ENCODE data around the gene SH3RF3. TPM values are rescaled to one million over a fixed set of nuclear protein-coding genes. Genes with fewer than 3 reads are reported as not detected.

SH3RF3 gene
- total RNA-seq, 1 donor from 2014 or later = 0.47 TPM

DNA sequence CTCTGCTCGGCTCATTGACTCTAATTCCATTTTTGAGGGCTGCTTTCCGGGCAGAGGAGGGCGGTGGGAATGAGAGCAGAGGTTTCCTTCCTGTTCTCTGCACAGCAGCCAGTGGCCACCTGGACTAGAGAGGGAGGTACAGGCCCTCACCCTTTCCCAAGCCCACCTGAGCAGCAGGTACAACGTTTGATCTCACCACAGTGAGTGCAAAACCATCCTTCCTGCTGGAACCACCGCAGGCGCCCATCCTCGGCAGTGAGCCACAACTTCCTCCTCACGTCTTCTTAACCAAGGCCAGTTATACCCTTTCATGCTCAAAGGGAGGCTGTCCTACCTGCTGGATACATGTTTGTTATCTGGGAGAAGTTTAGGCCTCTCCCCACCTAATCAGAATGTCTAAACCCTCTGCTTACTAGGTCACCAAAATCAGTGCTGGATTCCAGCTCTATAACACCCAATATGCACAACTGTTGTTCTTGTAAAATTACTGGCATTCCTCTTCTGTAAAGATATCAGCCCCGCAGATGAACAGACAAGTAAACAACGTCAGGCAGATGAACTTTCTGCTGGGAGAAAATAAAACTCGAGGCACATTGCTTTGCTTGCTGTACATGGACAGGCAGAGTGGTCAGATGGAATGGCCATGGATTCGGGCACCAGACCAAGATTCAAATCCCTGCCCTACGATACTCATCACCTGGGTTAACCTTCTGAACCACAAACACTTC, 191.4 kb downstream of the SH3RF3 start:
- H3K27ac Mint-ChIP-seq = no peak overlapping the region
- no peaks in the 10 kb centered on the region for H3K36me3 Mint-ChIP-seq (ENCODE audit: low read depth)
- no peak for DNase-seq
- intact Hi-C loops (cut with micrococcal nuclease) = loop anchor here (5.0 kb wide), 1 partner anchor 47 kb away; no protein-coding TSS in a partner anchor
- H3K4me1 Mint-ChIP-seq = peaks cover 15% of the 10 kb centered on the region
- no peak overlapping the region for H3K4me3 Mint-ChIP-seq
- peaks cover 34% of the 10 kb centered on the region for H3K27me3 Mint-ChIP-seq
- no peaks in the 10 kb centered on the region for H3K9me3 Mint-ChIP-seq

DNA sequence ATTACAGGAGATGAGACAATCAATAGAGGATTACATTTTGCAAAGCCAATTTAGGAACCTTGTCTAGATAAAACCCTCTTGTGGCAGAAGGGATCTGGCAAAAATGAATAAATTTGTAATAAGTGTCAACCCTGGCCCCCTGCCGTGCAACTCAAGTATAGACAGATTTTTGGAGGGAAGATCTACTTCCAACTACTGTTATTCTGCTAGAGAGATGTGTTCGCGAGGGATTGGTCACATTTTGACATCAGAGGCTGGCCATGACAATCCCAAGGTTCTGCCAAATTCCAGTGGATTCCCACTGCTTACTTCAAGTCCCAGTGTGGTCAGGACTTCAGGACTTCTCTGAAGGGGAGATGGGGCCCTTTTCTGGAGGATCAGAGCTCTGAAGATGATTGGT, 192.6 kb downstream of the SH3RF3 start:
- Mint-ChIP-seq H3K4me1 (peaks cover 11% of the 10 kb centered on the region), H3K4me3 (no peak overlapping the region), H3K36me3 (ENCODE audit: low read depth) (no peaks in the 10 kb centered on the region), H3K27ac (no peak overlapping the region), H3K9me3 (no peaks in the 10 kb centered on the region), H3K27me3 (peaks cover 35% of the 10 kb centered on the region)
- intact Hi-C loops (cut with micrococcal nuclease) = loop anchor here (5.0 kb wide), 1 partner anchor 46 kb away; no protein-coding TSS in a partner anchor
- no peak for DNase-seq

GRCh38 chr2:109322111-109322510, 193.1 kb downstream of the SH3RF3 start:
- Mint-ChIP-seq H3K27me3 (peaks cover 39% of the 10 kb centered on the region), H3K36me3 (ENCODE audit: low read depth) (no peaks in the 10 kb centered on the region), H3K4me3 (no peak overlapping the region), H3K27ac (no peak overlapping the region), H3K4me1 (peaks cover 11% of the 10 kb centered on the region), H3K9me3 (no peaks in the 10 kb centered on the region)
- DNase-seq = no peak
- intact Hi-C loops (cut with micrococcal nuclease) = loop anchor here (5.0 kb wide), 1 partner anchor 45 kb away; no protein-coding TSS in a partner anchor

GRCh38 chr2:109322641-109323040, 193.6 kb downstream of the SH3RF3 start:
- no peak for DNase-seq
- peaks cover 11% of the 10 kb centered on the region for H3K4me1 Mint-ChIP-seq
- no peaks in the 10 kb centered on the region for H3K36me3 Mint-ChIP-seq (ENCODE audit: low read depth)
- intact Hi-C loops (cut with micrococcal nuclease) = loop anchor here (5.0 kb wide), 1 partner anchor 45 kb away; no protein-coding TSS in a partner anchor
- H3K27ac Mint-ChIP-seq = no peak overlapping the region
- no peak overlapping the region for H3K4me3 Mint-ChIP-seq
- no peaks in the 10 kb centered on the region for H3K9me3 Mint-ChIP-seq
- peaks cover 40% of the 10 kb centered on the region for H3K27me3 Mint-ChIP-seq

DNA sequence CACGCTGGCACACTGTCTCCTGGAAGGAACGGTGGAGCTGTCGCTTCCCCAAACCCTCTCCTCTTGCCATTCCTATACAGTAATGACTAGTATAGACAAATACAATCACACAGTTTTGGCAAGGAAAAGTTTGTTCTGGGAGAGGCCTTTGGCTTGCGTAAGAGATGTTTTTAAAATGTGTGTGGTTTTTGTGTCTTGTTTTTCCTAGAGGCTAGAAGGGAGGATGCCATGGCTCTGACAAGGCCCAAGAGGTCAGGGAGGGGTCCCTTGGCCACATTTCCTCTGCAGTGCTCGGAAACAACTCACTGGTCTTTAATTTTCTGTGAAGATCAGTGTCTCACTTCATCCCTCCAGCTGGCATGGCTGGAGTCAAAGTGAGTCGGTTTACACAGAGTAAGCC, 195.9 kb downstream of the SH3RF3 start:
- peaks cover 38% of the 10 kb centered on the region for H3K27me3 Mint-ChIP-seq
- H3K9me3 Mint-ChIP-seq = no peaks in the 10 kb centered on the region
- no peak overlapping the region for H3K4me3 Mint-ChIP-seq
- DNase-seq = no peak
- peaks cover 7% of the 10 kb centered on the region for H3K4me1 Mint-ChIP-seq
- H3K36me3 Mint-ChIP-seq (ENCODE audit: low read depth) = no peaks in the 10 kb centered on the region
- intact Hi-C loops (cut with micrococcal nuclease) = loop anchor here (5.0 kb wide), 1 partner anchor 42 kb away; no protein-coding TSS in a partner anchor
- H3K27ac Mint-ChIP-seq = no peak overlapping the region

GRCh38 chr2:109325570-109325969, 196.6 kb downstream of the SH3RF3 start:
- no peaks in the 10 kb centered on the region for H3K9me3 Mint-ChIP-seq
- H3K4me3 Mint-ChIP-seq = no peak overlapping the region
- intact Hi-C loops (cut with micrococcal nuclease) = no loop called here
- no peak for DNase-seq
- H3K27me3 Mint-ChIP-seq = peaks cover 42% of the 10 kb centered on the region
- no peaks in the 10 kb centered on the region for H3K36me3 Mint-ChIP-seq (ENCODE audit: low read depth)
- peaks cover under 1% of the 10 kb centered on the region for H3K4me1 Mint-ChIP-seq
- H3K27ac Mint-ChIP-seq = no peak overlapping the region

GRCh38 chr2:109326306-109326705, 197.3 kb downstream of the SH3RF3 start:
- no peak overlapping the region for H3K27ac Mint-ChIP-seq
- no peak overlapping the region for H3K4me3 Mint-ChIP-seq
- no peaks in the 10 kb centered on the region for H3K9me3 Mint-ChIP-seq
- no peak for DNase-seq
- H3K36me3 Mint-ChIP-seq (ENCODE audit: low read depth) = no peaks in the 10 kb centered on the region
- intact Hi-C loops (cut with micrococcal nuclease) = no loop called here
- H3K4me1 Mint-ChIP-seq = no peaks in the 10 kb centered on the region
- H3K27me3 Mint-ChIP-seq = peaks cover 39% of the 10 kb centered on the region

DNA sequence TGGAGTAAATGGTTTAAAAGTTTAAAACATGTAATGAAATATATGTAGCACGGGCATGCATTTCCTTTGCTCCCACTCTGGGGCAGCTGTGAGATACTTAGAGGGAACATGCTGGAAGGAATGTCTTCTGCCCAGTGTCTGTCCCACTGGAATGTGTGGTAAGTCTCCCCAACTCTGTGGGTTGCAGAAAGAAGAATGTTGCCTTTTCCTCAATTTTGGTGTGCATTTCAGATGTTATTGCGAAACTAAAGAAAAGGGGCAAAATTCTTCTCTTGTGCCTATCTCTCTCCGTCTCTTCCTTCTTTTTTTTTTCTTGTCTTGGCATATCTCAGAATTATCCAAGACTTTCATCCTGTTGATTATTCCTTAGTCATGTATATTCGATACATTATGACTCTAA, 201.1 kb downstream of the SH3RF3 start:
- H3K27me3 Mint-ChIP-seq = peaks cover 29% of the 10 kb centered on the region

DNA sequence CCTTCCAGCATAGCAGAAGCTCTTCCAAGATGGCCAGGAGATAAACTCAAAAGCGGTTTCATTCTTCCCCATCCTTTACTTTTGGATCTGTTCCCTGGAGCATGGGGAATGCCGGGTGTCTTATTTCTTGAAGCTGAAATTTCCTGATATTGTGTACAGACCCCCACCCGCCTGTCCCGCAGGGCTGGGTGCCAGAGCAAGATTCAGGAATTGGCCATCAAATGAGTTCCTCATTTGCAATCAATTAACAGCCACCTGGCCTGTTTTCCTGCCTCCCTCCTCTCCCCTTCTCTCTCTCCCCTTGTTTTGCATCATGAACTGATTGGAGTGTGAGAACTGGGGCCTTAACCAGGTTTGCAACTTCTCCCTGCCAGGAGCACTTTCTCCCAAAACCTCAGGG, 202.1 kb downstream of the SH3RF3 start:
- Mint-ChIP-seq H3K27ac (no peak overlapping the region), H3K4me1 (peaks cover 26% of the 10 kb centered on the region), H3K27me3 (peaks cover 31% of the 10 kb centered on the region), H3K4me3 (no peak overlapping the region), H3K36me3 (ENCODE audit: low read depth) (no peaks in the 10 kb centered on the region), H3K9me3 (no peaks in the 10 kb centered on the region)
- DNase-seq = no peak
- intact Hi-C loops (cut with micrococcal nuclease) = loop anchor here (5.0 kb wide), 1 partner anchor 204 kb away; the partner anchor contains the start of gene SH3RF3

More for the DNA sequence above, 201.1 kb downstream of the SH3RF3 start:
- intact Hi-C loops (cut with micrococcal nuclease) = loop anchor here (5.0 kb wide), 1 partner anchor 203 kb away; the partner anchor contains the start of gene SH3RF3
- Mint-ChIP-seq H3K27ac (no peak overlapping the region), H3K36me3 (ENCODE audit: low read depth) (no peaks in the 10 kb centered on the region), H3K9me3 (no peaks in the 10 kb centered on the region), H3K4me1 (peaks cover 17% of the 10 kb centered on the region), H3K4me3 (no peak overlapping the region)
- no peak for DNase-seq

GRCh38 chr2:109331896-109332848, 203.2 kb downstream of the SH3RF3 start:
- H3K4me1 Mint-ChIP-seq = peaks cover 31% of the 10 kb centered on the region
- peak overlapping the region; percentile 83 for H3K4me3 Mint-ChIP-seq
- no peaks in the 10 kb centered on the region for H3K9me3 Mint-ChIP-seq
- H3K36me3 Mint-ChIP-seq (ENCODE audit: low read depth) = no peaks in the 10 kb centered on the region
- intact Hi-C loops (cut with micrococcal nuclease) = loop anchor here (1.0 to 5.0 kb wide), 2 partner anchors 114 to 205 kb away; partner anchors contain the start of gene SH3RF3
- peak overlapping the region; percentile 26 for H3K27ac Mint-ChIP-seq
- peak; percentile 75 for DNase-seq
- H3K27me3 Mint-ChIP-seq = peaks cover 28% of the 10 kb centered on the region

DNA sequence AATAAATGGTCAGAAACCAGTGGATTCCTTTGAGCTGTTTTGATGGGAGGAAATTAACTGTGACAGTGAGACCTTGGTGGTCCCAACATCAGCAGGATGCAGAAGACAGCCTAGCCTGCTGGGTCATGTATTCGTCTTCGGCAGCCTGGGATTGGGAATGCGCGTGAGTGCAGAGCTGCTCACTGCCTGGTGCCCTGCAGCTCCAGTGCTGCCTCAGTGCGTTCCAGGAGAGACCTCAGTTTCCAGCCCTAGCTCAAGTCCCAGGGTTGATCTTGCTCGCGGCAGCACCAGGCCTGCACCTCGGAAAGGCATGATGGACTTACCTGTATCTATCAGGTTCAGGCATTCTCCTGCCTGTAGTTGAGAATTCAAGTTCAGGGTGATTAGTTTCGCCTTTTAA, 203.9 kb downstream of the SH3RF3 start:
- Mint-ChIP-seq H3K9me3 (no peaks in the 10 kb centered on the region), H3K4me1 (peaks cover 32% of the 10 kb centered on the region), H3K4me3 (peak overlapping the region; percentile 83), H3K27ac (no peak overlapping the region), H3K27me3 (peaks cover 25% of the 10 kb centered on the region), H3K36me3 (ENCODE audit: low read depth) (no peaks in the 10 kb centered on the region)
- DNase-seq = no peak
- intact Hi-C loops (cut with micrococcal nuclease) = loop anchor here (1.0 to 5.0 kb wide), 2 partner anchors 115 to 206 kb away; partner anchors contain the start of gene SH3RF3

DNA sequence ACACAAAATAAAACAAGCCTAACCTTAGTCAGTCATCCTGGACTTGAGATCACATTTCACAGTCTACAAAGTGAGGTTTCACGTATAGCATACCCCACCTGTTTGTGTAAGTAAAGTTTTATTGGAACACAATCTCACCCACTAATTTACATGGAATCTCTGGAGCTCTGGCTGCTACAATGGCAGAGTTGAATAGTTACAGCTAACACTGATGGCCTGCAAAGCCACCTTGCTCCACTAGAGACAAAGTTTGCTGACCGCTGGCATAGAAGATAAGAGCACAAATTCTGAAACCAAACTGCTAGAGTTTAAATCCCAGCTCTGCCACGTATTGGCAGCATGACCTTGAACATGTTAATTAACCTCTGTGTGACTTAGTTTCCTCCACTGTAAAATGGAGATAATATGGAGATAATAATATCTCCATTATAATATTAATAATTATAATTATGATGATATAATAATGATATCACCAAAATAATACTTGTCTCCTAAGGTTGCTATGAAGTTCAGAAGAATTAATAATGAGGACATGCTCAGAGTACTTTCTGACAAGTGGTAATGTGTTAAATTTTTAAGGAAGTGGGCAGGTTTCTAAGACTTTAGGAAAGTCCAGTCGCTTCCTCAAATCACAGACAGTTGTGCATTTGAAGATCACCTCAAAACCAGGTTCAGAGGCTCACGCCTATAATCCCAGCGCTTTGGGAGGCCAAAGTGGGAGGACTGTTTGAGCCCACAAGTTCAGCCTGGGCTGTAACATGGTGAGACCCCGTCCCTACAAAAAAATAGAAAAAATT, 204.6 kb downstream of the SH3RF3 start:
- Mint-ChIP-seq H3K36me3 (ENCODE audit: low read depth) (no peaks in the 10 kb centered on the region), H3K4me1 (peaks cover 32% of the 10 kb centered on the region), H3K27ac (no peak overlapping the region), H3K27me3 (peaks cover 24% of the 10 kb centered on the region), H3K9me3 (no peaks in the 10 kb centered on the region), H3K4me3 (no peak overlapping the region)
- no peak for DNase-seq
- intact Hi-C loops (cut with micrococcal nuclease) = loop anchor here (5.0 kb wide), 1 partner anchor 206 kb away; the partner anchor contains the start of gene SH3RF3

DNA sequence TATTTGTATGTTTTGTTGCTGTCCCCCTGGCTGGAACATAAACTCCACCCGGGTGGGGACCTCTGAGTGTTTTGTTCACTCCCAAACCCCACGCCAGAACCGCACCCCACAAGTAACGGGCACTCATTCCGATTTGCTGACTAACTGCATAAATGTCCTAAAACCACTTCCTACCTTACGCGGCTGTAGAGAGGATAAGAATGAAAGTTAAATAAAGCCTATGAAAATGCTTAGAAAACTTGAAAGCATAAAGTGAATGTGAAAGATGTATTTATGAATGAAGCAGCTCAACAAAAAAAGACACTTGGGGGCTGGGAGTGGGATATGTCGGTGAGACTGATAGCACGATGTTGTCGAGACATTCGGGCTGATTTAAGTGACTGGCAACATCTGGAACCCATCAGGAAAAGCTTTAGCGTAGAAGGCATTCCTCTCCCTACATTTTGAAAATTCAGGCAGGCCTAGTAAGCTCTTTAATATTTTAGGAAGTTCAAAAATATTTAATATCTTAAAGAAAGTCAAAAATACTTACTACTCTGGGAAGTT, 206.7 kb downstream of the SH3RF3 start:
- peak; percentile 75 for DNase-seq
- no peaks in the 10 kb centered on the region for H3K36me3 Mint-ChIP-seq (ENCODE audit: low read depth)
- intact Hi-C loops (cut with micrococcal nuclease) = no loop called here
- H3K4me1 Mint-ChIP-seq = peaks cover 32% of the 10 kb centered on the region
- H3K27ac Mint-ChIP-seq = peak overlapping the region; percentile 25
- H3K9me3 Mint-ChIP-seq = no peaks in the 10 kb centered on the region
- peaks cover 20% of the 10 kb centered on the region for H3K27me3 Mint-ChIP-seq
- peak overlapping the region; percentile 72 for H3K4me3 Mint-ChIP-seq

Measured in activated CD4-positive, alpha-beta T cell treated with anti-CD3 and anti-CD28 coated beads, Interleukin-2, amount 10 ng/mL, durations not matched to agents 24 days and 14 days (primary cell).